Activated CD8-positive, alpha-beta memory T cell treated with anti-CD3 and anti-CD28 coated beads, Interleukin-2, amount 50 U/mL, for 24 hours (primary cell): ENCODE data around the gene TMEM204.

Experiments
- DNase-seq: peaks from one replicate; pipeline ENCODE4 v3.0.0-alpha.2; 2020; ENCODE audit errors: extremely low read depth

TMEM204 gene

DNA sequence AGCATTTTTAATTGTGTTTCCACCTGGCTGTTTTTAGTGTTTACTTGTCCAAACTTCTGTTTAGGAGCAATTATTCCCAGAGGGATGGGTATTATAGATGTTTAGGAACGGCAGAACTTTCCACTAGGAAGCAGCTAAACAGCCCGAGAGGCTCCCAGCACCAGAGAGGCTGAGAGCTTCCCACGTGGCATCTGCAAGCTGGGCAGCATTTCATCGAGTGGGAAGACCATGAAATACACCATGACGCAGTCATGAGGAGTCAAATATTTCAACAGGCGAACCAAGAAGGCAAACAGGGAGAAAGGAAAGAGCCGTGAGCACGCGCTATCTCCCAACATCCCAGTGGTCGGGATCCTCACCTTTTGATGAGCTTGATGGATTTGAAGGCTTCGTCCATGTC, 24.1 kb downstream of the TMEM204 start:
- DNase-seq = no peak

DNA sequence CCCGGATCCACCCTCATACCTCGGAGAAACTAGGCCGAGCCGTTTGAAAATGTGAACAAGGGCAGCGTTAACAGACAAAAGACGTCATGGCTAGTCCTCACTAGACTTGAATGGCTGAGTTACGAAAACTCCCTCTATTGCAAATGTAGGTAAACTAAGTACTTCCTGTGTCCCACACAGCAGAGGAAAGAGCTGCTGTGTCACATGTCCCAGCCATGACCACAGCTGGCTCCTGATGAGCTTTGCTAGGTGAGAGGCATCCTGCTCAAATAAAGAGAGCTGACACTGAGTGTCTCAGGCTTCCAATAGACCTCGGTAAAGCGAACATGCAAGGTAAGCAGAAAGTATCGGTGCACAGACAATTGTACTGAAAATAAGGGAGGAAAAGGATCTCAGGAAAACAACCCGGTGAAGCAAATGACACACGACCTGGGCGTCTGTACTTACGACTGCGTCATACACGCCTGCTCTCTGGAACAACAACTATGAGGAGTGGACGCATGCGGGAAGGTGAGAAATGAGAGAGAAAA, 26.0 kb downstream of the TMEM204 start:
- DNase-seq = no peak

DNA sequence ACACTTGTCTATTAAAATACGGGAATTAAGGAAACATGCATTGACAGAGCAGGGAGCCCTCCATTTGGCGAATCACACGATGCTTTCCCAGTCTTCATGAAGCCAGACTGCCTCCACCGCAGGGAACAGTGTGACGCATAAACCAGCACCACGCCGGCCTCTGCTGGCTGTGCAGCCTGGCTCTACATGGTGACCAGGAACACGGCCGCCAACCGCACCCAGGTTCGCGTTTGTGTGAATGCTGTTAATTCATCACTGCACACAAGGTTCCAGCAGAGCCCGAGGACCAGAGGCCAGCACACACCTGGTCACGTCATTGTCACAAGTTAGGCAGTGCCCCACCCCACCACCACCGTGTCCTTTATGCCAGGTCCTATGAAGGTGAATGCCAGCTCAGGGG, 26.7 kb downstream of the TMEM204 start:
- DNase-seq = no peak

DNA sequence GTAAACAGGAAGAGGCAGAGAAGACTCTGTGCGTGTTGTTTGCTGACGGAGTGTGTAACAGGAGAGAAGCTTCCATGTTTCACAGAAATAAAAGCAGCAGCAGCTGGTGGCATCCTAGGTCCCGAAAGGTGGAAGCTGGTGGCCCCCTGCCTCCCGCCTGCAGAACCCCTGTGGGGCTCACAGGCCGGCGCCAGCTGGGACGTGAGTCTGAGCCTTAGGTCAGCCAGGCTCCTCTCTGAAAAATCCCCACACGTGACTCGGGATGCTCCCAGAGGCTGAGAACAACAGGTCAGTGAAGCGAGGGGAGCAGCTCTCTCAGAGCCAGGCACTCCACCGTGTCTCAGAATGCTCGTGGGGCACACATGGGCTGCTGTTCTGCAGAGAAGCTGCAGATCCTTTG, 27.4 kb downstream of the TMEM204 start:
- no peak for DNase-seq

DNA sequence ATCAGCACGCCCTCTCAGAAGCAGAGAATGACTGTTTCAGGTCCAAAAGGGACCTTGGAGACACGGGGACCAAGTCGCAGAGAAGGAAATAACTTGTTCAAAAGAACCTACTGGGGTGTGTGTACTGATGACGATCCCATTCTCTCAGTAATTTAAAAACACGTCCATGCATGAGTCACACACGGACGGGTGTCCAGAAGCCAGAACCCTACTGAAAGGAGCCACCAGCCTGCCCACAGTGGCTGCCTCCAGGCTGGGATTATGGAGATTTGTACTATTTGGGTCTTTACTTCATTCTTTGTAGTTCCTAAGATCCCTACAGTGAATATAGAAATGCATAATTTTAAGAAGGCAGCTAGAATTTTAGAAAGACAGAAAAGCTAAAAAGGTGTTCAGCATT, 27.8 kb downstream of the TMEM204 start:
- DNase-seq = no peak

DNA sequence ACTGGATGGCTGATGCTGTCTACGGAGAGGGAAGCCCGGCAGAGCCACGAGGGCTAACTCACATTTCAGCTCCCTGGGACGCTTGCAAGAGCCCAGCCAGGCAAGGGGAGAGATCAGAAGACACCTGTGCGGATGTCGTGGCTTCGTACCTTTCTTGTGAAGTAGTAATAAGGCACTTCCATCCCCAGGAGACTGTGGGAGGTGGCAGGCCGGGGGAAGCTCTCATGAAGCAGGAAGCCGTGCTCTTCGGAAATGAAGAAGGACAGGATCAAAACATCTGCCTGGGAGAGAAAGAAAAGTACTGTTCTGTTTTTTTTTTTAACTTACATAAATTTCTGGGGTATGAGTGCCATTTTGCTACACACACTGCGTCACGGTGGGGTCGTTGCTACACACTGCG, 28.4 kb downstream of the TMEM204 start:
- no peak for DNase-seq

DNA sequence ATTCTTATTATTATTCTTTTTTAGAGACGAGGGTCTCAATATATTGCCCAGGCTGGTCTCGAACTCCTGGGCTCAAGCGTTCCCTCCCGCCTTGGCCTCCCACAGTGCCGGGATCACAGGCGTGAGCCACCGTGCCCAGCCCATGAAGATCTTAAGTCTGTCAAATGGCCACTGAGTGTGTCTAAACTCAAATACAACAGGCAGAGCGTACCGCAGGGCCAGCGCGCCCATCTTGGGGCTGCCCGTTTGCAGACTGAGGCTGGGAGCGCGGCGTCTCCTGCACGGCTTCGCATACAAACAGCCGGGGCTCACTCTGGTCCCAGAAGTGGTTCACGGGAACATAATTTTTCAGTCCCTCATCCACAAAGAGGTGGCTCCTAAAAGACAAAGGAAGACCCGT, 30.3 kb downstream of the TMEM204 start:
- DNase-seq = no peak

DNA sequence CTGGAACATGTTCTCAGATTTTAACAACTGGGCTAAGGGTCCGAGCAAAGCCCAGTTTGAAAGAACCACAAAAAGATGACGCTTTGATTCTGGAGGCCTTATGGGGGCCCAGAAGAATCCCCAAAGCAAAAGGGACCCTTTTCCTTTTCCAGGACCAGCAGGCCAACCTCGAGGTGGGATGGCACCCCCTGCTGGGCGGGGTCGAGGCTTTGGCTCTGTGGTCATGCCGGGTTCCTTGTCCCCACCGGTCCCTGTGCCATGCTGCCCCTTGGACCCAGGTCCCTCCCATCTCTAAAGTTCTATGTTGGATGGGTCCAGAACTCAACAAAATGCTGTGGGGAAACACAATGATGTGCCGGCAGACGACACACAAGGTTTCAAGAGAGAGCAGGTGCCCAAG, 30.9 kb downstream of the TMEM204 start:
- no peak for DNase-seq

DNA sequence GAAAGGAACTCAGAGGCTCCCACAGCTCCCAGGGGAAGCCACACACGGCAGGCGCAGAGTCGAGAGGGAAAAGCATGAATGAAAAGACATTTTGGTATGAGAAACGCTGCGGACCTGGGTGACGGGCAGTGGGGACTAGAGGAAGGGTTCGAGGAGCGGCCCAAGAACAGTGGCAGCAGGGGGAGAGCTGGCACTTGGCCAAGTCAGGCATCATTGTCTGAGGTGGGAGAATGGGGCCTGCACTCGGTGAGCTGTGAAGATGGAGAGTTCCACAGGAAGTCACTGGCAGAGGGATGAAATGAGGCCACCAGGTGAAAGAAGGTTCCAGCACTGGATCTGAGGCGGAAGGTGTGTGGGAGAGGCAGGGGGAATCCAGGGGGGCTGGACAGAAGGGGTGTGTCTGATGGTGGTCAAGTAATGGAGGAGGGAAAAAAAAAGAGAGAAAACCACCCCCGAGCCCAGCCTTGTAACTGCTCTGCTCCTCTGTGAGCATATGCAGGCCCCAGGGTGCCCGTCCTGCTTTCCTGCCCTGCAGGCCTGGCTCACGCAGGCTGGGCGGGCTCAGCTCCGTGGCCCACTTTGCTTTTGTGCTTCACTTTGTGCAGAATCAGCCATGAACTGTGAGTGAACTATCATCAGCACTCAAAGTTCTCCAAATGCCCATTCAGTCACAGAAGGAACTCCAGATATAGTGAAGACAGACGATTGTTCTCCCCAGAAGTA, 31.8 kb downstream of the TMEM204 start:
- DNase-seq = no peak

DNA sequence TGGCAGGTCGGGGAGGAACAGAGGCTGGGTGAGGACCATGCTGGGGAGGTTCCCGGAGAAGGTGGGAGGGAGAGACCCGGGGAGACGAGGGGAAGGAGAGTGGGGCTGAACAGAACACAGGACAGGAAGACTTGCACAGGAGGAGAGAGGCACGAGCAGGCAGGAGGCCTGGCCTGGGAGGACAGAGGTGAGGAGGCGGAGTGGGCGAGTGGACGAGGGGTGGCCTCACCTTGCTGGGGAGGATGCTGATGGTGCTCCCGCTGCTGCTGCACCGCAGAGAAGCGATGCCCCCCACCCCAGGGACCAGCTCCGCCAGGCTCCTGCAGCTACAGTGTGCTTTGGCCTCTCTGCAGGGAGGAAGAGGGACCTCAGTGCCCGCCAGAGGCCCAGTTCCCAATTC, 34.5 kb downstream of the TMEM204 start:
- DNase-seq = no peak

DNA sequence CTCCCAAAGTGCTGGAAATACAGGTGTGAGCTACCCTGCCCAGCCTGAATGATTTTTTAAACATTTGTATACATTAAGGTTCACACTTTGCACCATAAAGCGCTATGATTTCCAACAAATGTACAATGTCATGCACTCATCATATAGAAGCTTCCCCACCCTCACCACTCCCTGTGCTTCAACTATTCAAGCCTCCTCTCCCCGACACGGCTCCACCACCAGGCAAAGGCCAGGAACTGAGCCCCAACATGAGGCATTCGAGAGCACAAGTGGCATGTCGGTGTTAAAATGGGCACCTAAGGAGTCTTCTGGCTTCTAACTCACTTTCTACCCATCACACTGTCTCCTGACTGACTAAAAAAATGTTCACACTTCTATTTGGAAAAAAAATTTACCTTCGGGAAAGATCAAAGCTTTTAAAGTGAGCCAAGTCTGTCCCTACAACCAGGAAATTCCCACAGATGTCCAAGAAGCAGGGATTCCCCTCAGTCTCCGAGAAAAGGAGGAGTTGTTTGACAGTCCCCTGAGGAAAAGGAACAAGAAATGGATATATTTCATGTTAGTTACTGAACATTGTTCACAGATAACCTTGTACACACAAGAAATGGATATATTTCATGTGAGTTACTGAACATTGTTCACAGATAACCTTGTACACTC, 37.7 kb downstream of the TMEM204 start:
- DNase-seq = no peak

DNA sequence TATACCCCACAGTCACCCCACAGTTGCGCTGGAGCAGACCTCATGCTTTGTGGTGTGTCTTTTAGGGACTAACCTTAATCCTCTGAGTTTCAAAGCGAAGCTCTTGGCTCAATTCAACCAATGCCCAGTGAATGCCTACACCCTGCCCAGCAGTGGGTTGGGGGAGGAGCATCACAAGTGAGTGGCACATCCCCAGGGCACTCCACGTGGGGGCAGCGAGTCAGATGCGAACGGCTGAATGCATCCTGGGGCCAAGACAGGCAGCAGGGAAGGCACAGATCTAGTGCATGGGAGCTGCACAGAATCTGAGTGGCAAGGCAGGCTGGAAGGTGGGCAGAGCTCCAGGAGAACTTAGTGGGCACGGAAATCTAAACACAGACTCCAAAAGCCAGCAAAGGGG, 39.2 kb downstream of the TMEM204 start:
- no peak for DNase-seq

DNA sequence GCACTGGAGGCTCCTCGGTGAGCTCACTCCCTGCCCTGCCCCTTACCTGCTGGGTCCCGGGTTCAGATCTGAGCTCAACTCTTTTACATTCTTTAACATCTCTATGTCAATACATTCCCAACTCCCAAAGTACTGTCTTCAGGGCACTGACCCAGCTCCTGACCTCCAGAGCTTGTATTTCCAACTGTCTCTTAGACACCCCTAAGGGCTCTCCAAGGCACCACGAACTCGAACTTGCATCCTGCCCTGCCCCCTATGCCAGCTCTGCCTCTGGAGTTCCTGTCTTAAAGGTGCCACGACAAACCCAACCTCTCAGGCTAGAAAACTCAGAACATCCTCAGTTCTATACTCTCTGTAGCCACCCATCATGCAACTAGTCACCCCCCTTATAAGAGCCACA, 39.8 kb downstream of the TMEM204 start:
- DNase-seq = no peak

DNA sequence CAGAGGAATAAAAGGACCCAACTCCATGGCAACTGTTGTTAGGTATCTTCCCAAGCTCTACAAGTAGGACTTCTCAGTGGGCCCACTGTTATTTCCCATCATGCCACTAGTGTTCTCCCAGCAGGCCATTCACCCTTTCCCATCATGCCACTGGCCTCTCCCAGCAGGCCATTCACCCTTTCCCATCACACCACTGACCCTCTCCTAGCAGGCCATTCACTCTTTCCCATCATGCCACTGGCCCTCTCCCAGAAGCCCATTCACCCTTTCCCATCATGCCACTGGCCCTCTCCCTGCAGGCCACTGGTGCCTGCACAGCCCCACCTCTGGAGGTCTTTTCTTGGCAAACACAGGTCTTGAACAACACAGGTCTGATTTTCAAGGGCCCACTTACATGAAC, 42.1 kb downstream of the TMEM204 start:
- no peak for DNase-seq

DNA sequence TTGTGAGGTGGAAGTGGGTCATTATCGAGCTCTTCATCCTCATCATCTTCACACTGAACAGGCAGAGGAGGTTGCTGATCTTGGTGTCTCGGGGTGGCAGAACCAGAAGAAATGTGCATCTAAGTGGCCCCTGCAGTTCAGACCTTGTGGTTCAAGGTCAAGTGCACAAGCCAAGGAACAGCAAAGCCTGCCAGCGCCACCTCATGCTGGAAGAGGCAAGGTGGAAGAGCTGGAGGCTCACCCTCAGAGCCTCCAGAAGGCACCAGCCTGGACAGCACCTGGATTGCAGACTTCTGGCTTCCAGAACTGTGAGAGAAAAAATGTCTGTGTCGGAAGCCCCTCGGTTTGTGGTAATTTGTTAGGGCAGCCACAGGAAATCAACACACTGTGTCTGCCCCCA, 45.7 kb downstream of the TMEM204 start:
- DNase-seq = no peak

DNA sequence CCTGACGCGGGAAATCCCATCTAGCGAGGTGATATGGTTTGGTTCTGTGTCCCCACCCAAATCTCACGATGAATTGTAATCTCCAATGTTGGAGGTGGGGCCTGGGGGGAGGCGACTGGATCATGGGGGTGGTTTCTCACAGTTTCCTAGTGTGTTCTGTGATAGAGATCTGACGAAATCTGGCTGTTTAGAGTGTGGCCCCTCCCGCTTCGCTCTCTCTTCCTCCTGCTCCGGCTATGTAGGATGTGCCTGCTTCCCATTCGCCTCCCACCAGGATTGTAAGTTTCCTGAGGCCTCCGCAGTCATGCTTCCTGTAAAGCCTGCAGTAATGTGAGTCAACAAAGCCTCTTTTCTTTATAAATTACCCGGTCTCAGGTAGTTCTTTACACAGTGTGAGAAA, 46.8 kb downstream of the TMEM204 start:
- no peak for DNase-seq

DNA sequence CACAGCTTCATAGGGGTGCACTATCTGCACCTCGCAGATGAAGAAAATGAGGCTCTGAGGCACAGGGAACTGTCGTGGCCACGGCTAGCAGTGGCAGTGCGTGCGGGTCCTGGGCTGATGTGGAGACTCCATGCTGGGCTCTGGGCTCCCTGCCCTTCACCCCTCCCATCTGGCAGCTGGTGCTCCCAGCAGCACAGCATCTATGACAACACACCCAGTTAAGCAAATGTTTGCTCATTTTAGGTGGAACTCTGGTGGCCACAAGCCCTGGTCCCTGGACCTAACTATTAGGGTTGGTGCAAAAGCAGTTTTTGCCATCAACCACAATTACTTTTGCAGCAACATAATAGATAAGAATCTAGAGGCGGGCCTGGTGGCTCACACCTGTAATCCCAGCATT, 47.5 kb downstream of the TMEM204 start:
- no peak for DNase-seq

DNA sequence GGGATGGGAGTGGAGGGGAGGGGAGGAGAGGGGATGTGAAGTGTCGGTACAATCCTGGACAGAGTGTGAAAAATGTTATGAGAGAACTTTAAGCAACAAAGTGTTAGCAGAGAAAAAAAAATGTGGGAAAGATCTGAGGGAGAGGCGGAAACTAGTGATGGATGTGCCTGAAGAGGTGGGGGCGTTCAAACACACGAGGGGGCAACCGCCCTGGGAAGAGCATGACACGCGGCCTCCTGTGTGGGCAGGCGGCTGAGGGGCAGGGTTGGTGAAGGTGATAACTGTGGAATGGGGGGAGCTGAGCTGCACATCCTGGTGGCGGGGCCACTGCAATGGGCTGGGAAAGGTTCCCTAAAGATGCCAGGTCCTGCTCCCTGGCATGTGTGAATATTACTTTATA, 48.3 kb downstream of the TMEM204 start:
- DNase-seq = no peak

DNA sequence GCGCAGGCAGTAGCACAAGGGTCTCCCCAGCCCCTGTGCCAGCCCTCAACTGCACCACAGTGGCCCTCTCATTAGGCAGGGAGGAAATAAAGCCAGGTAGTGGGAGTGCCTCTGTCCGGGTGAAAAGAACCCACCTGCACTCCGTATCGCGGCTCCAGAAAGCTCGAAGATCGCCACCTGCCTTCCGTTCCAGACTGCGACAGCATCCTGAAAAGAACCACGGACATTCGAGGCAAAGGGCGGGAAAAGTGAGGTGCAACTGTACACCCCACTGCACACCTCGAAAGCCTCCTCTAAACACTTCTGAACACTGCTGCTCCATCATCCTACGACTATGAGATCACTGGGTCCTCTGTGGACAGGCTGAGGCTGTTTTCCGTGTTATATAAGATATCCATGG, 49.7 kb downstream of the TMEM204 start:
- DNase-seq = no peak

DNA sequence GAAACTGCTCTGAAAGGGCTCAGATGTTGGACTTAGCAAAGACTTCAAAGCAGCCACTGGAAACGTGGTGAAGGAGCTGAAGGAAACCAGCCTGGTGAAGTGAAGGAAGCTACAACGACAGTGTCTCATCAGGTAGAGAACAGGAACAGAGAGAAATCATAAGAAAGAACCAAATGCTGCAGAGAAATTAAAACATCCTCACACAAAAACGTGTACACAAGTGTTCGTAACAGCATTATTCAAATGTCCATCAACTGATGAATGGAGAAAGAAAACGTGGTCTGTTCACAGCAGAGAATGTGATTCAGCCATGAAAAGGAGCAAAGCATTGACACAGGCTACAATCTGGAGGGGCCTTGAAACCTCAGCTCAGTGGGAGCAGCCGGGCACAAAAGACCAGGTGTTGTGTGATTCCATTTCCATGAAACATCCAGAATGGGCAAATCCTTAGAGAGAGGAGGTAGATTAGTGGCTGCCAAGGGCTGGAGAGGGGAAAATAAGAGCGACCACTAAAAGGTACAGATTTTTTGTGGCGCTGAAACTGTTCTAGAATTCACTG, 51.5 kb downstream of the TMEM204 start:
- no peak for DNase-seq

DNA sequence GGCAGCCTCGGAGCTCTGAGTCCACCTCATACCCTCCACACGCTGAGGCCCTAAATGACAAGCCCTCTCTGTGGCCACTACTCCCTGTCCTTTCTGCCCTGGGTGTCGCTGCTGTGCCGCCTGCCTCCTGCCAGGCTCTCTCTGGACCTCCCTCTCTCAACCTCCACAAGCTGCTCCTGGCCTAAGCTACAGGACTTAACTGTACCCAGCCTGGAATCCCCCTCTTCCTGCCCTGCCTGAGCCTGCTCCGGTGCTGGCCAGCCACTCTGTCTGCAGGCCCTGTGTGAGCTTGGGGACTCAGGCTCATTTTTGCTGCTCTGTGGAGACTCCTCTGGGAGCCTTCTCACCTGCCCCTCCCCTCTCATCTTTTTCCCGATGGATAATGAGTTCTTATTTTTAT, 56.9 kb downstream of the TMEM204 start:
- DNase-seq = no peak

DNA sequence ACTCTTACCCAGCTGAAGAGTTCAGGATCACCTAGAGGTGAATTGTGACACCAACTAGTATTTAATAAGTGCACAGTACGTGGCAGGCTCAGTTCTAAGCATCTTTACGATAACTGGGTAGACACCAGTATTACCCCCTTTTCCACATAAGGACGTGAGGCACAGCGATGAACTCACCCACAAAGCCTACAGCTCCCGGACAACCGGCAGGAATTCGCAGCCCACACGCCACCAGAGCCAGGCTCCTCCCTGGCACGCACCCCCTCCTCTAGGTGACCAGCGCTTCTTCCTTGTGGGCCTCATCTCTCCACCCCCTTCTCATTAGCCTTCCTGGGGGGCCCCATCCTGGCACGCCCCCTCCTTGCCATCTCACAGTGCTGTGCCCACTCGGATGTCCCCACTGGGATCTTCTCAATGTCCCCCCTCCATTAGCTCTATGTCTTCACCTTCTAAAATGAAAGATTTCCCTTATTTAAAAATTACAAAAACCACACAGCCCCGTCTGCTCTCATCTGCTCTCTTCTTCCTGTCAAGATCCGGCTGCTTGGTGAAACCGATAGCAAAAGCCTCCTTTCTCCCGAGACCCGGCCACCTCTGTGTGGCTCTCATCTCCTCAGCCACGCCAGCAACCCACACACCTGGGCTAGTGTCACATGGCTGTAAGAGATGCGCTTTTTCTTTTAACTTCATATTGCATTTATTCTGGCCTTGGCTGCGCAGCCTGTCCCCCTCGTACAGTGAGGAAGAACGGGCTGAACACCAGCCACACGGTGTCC, 57.7 kb downstream of the TMEM204 start:
- no peak for DNase-seq

DNA sequence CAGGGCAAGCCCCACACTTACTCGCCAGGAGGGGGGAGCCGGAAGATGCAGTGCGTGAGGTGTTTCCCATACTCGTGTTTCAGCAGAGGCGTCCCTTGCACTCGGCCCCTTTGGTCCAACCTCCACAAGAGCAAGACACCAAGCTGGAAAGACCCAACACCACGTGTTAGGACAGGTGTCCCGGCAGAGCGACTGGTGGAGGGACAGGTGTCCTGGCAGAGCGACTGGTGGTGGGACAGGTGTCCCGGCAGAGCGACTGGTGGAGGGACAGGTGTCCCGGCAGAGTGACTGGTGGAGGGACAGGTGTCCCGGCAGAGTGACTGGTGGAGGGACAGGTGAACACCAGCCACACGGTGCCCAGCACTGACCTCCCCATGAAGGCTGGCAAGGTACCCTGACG, 59.0 kb downstream of the TMEM204 start:
- no peak for DNase-seq
